ACHN (cell line): ENCODE results near the gene UNC5B.
"Not testable (repeated sequence)": the region's sequence is repeated elsewhere in the genome, so short reads cannot be mapped to it uniquely, and the experiment has no call there.

ENCODE experiments used
- DNase-seq: peaks from one replicate; pipeline ENCODE4 v3.0.0-alpha.2; 2015
- in situ Hi-C: cut with HindIII; loops from 2 replicates; pipeline ENCODE4 v1.10.0; 2017; ENCODE audit warnings: low sequenced_read_pairs, low pct_ligation_motif_present, low pct_unique_long_range_greater_than_20kb

The UNC5B gene

DNA sequence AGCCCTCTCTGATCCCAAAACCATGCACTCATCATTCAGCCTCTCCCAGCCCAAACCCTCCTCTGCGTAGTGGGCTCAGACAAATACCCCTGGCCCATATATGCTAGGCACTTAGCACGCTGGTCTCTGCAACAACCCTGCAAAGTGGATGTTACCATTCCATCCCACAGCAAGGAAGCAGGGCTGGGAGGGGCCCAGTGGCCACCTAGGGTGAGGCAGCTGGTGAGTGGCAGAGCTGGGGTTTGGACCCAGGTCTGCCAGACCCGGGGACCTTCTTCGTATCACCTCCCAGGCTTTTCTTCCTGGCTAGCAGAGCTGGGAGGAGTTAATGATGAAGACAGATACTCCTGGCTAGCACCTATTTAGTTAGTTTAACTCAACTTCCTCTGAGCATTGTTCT is 73.6 kb downstream of the UNC5B start:
- in situ Hi-C loops, result no loop called here
- DNase-seq, result no peak

DNA sequence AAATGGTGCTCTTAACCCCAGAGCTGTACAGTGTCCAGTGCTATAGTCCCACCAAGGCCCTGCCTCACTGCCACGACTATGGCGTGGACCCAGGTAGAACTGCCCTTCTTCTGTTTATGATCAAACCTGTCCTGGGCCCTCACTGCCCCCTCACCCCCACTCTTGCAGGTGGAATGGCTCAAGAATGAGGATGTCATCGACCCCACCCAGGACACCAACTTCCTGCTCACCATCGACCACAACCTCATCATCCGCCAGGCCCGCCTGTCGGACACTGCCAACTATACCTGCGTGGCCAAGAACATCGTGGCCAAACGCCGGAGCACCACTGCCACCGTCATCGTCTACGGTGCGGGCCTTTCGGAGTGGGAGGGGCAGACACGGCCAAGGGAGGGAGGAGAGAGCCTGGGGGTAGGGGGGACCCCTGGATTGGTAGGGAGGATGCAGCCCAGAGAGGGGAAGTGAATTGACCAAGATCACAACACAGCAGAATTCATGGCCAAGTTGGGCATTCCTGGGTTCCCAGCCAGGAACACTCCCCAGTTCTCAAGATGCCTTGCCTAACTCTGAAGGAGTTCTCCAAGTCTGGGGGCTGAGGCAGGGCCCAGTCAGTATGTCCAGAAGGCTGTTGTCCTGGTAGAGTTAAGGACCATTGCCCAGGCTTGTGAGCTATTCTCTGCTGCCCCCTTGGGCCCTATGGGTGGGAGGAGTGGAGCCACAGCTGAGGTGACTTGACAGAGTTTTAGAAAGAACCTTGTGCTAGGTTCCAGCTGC is 74.3 kb downstream of the UNC5B start:
- in situ Hi-C loops, result no loop called here

DNA sequence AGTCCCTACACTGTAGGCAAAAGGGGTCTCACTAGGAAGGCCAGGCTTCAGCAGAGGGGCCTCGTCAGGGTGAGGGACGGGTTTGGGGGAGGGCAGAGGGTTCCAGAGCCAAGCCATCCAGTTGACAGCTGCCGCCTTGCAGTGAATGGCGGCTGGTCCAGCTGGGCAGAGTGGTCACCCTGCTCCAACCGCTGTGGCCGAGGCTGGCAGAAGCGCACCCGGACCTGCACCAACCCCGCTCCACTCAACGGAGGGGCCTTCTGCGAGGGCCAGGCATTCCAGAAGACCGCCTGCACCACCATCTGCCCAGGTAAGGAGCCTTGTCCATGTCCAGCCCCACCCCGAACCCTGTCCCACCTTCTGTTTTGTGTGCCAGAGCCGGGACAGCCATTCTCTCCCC is 75.1 kb downstream of the UNC5B start:
- DNase-seq, result no peak

More for the DNA sequence above, 74.3 kb downstream of the UNC5B start:
- DNase-seq, result no peak

DNA sequence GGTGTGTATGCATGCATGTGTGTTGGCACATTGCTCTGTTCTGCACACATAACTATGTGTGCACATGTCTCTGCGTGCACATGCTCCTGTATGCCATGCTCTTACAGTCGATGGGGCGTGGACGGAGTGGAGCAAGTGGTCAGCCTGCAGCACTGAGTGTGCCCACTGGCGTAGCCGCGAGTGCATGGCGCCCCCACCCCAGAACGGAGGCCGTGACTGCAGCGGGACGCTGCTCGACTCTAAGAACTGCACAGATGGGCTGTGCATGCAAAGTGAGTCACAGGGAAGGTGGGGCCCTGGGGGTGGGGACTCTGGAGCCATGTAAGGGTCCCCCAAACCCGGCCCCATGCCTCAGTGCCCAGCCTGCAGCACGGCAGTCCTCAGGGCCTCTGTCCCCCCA is 76.1 kb downstream of the UNC5B start:
- in situ Hi-C loops, result no loop called here
- DNase-seq, result no peak

More for the DNA sequence above, 75.1 kb downstream of the UNC5B start:
- in situ Hi-C loops, result no loop called here

DNA sequence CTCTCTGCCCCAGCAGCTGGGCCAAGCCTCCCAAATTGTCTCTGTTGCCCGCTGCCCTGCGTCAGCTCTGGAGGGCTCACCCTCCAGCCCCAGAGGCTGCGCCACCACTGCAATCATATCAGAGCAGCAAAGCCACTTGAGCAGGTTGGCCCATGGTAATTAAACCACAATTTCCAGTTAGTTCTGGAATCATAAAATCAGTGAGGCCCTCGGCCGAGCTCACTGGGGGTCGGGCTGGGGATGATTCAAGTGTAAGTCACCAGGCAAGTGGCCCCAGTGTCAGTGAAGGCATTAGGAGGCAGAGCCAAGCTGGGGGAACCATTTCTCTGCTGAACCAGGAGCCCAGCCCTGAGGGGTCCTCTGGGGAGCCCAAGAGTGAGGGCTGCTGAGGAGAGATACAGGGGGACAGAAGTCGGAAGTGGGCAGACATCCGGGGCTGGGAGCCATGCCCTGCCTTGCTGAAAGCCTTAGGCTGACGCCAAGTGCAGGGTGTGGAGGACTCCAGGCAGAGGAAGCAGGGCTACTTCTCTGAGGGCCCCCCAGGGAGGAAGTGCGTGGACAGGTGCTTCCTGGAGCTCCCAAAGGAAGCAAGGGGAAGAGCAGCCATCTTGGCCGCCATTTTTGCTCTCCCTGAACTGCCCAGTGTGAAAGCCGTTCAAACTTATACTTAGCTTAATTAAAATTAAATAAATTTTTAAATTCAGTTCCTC is 77.2 kb downstream of the UNC5B start:
- DNase-seq, result no peak
- in situ Hi-C loops, result no loop called here

DNA sequence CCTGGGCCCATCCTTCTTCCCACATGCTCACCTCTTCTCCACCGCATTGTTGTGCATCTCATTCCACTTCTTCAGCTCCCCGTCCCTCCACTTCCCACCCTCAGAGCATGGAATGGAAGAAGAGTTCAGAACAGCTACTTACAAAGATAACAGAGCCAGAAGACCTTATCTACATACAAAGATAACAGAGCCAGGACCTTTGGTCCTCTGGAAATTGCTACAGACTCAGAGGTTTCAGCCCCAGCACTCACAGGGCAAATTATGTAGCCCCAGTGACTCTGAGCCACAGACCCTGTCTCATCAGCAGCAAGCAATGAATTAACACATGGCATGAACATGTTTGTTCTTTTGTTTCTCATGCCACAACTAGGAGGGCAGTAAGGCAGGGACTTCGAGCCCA is 78.0 kb downstream of the UNC5B start:
- in situ Hi-C loops, result no loop called here
- no peak for DNase-seq

DNA sequence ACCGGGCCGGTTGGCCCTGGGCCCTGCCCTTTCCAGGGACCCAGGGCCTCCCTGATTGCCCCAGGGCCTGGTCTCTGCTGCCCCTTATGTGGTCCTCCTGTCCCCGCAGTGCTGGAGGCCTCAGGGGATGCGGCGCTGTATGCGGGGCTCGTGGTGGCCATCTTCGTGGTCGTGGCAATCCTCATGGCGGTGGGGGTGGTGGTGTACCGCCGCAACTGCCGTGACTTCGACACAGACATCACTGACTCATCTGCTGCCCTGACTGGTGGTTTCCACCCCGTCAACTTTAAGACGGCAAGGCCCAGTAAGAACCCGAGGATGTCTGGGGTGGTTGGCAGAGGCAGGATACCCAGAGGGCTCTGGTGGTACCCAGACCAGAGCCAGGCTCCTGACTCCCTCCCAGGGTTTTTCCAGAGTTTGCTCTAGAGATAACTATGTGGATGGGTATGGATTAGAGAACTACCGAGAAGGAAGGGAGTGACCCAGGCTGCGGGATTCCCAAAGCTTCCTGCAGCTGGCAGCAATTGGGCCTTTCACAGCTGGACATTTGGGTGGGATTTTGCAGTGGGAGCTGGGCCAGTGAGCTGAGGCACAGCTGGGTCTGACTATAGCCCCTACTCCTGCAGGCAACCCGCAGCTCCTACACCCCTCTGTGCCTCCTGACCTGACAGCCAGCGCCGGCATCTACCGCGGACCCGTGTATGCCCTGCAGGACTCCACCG is 78.6 kb downstream of the UNC5B start:
- no peak for DNase-seq
- in situ Hi-C loops, result no loop called here

DNA sequence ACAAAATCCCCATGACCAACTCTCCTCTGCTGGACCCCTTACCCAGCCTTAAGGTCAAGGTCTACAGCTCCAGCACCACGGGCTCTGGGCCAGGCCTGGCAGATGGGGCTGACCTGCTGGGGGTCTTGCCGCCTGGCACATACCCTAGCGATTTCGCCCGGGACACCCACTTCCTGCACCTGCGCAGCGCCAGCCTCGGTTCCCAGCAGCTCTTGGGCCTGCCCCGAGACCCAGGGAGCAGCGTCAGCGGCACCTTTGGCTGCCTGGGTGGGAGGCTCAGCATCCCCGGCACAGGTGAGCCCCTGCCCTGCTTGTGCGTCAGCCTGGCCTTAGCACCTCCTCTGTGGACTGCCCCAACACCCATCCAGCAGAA is 79.1 kb downstream of the UNC5B start:
- DNase-seq, result no peak
- in situ Hi-C loops, result no loop called here

DNA sequence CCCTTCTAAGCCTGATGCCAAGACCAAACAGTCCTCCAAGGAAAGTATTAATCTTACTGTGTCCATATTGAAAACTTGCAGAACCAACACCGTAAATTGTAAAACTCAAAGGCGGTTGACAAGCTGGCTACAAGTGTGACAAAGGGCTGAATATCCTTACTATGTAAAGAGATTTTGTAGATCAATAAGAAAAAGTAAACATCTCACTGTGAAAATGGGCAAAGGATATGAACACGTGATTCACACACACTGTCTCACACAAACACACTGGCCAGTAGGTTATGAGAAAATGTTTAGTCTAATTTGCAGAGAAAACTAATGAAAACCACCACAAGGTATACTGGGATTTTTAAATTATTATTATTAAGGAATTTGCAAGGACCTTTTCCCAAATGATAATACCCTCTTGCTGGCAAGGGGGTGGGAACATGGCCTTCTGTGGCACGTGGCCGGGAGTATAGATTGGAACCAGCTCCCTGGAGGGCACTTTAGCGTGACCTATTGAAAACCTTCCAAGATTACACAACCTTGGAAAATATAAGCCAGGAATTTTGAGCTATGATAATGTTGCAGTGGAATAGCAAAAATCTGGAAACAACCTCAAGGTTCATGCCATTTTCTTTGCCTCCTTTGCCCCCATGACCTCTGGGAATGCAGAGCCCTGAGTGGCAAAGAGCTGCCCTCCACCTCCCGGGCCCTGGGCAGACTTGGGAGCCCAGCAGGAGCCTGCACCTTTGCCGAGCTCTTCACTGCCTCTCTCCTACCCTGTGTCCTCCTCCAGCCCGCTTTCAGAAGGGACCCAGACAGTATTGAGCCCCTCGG is 80.5 kb downstream of the UNC5B start:
- no peak for DNase-seq
- in situ Hi-C loops, result no loop called here

DNA sequence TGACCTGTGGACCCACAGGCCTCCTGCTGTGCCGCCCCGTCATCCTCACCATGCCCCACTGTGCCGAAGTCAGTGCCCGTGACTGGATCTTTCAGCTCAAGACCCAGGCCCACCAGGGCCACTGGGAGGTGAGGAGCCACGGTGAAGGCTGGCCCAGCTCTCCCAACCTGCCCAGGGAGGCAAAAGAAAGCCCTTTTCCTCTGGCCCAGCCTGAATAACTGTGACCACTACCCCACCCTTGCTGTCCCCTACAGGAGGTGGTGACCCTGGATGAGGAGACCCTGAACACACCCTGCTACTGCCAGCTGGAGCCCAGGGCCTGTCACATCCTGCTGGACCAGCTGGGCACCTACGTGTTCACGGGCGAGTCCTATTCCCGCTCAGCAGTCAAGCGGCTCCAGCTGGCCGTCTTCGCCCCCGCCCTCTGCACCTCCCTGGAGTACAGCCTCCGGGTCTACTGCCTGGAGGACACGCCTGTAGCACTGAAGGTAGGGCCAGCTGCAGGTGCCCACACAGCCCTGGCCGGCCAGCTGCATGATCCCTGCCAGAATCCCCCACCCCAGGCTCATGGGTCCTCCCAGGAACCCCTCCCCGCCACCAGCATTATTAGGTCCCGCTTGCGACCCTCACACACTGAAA is 81.2 kb downstream of the UNC5B start:
- no peak for DNase-seq
- in situ Hi-C loops, result no loop called here

DNA sequence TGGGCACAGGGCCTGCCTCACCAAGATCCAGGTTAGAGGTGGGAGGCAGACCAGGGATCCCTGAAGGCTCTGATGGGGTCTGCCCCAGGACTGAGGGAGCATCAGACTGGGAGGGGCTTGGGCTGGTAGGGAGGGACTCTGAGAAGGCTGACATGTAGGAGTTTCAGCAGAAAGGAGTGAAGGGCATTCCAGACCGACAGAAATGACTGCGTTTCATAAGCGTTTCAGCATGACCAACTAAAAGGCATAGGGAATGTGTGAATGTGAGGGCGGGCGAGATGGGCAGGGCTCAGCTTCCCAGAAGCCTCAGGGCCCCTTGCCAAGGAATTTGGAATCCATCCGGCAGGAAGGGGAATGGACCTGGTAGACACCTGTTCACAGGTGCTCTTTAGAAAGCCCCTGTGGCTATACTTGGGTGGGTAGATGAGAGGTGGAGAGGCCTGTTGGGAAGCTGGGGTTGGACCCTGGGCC is 81.8 kb downstream of the UNC5B start:
- in situ Hi-C loops, result no loop called here

DNA sequence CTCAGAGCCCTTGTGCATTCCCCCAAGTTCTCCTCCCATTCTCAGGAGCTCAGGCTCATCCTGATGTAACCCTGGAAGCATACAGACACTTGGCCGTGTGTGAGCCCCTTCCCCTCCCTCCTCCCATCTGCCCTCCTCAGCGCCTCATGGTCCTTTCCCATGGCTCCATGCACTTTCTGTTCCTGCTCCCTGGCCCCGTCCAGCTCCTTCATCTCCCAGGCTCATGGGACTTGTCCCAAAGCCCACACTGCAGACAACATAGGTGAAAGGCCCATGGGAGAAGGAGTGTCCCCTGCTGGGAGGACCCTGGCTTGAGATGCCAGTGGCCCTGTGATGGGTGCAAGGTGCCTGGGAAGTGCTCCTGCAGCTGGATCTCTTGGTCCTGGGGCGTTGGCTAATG is 82.5 kb downstream of the UNC5B start:
- in situ Hi-C loops, result no loop called here

More for the DNA sequence above, 81.8 kb downstream of the UNC5B start:
- DNase-seq, result no peak

DNA sequence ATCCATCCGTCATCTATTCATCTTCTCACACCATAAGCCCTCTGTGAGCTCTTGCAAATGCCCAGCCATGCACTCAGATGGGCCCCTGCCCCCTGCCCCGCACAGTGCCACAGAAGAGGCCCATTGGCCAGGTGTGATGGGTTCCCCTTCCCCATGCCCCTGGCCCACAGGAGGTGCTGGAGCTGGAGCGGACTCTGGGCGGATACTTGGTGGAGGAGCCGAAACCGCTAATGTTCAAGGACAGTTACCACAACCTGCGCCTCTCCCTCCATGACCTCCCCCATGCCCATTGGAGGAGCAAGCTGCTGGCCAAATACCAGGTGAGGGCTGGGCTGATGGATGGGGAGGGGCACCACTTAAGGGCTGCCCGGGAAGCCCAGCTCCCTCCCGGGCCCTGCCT is 83.3 kb downstream of the UNC5B start:
- no peak for DNase-seq
- in situ Hi-C loops, result no loop called here

More for the DNA sequence above, 82.5 kb downstream of the UNC5B start:
- DNase-seq, result no peak

DNA sequence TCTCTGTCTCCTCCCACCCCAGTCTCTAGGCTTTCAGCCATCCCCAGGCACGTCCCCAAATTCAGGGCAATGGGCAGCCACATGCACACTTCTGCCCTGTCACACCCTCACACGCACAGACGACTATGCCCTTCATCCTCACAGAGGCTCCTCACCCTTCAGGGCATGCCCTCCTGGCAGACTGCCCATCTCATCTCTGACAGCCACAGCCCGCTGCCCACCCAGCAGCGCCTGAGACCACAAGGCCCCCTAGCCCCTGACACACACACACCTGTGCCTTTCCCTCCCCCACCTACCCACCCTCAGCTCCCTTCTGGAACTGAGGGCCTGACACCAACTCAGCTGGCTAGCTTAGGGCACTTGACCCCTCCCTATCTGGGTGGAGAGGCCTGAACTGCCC is 83.7 kb downstream of the UNC5B start:
- in situ Hi-C loops, result no loop called here
- no peak for DNase-seq

DNA sequence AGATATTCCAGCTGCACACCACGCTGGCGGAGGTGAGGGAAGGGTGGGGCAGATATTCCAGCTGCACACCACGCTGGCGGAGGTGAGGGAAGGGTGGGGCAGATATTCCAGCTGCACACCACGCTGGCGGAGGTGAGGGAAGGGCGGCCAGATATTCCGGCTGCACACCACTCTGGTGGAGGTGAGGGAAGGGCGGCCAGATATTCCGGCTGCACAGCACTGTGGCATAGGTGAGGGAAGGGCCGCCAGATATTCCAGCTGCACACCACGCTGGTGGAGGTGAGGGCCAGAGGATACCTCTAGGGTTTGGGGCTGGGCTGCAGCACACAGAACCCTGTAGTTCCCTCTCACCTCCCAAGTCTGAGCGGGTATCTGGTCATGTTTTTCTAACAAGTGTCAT is 84.4 kb downstream of the UNC5B start:
- in situ Hi-C loops, DNase-seq: not testable (repeated sequence)

DNA sequence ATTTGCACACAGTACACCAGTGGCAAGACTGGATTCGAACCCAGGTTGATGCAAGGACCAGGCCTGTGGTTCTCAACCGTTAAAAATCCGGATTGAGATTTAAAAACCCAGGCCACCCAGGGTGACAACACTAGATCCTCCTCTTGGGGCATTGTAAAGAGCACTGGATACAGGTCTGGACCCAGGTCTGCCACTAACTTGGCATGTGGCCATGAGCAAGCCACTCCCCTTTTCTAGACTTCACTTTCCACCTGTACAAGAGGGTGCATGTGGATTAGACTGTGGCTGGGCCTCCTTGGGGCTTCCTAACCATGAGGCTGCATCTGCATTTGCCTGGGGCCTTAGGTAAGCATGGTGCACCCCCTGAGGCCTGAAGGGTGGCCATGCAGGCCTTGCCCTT is 85.0 kb downstream of the UNC5B start:
- in situ Hi-C loops, result no loop called here
- no peak for DNase-seq

DNA sequence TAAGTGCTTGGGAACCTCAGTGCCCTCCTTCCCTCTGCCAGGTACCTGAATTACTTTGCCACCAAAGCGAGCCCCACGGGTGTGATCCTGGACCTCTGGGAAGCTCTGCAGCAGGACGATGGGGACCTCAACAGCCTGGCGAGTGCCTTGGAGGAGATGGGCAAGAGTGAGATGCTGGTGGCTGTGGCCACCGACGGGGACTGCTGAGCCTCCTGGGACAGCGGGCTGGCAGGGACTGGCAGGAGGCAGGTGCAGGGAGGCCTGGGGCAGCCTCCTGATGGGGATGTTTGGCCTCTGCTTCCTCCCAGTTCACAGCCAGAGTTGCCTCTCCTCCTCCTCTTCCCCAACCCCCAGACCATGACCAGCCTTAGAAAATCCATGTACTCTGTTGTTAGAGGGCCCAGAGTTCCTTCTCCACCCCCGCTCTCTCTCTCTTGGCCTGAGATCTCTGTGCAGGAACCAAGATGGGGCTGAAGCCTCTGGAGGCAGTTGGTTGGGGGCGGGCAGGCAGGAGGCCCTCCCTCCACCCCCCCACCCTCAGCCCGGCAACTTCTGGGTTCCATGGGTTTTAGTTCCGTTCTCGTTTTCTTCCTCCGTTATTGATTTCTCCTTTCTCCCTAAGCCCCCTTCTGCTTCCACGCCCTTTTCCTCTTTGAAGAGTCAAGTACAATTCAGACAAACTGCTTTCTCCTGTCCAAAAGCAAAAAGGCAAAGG is 86.9 kb downstream of the UNC5B start:
- DNase-seq, result no peak
- in situ Hi-C loops, result no loop called here
